ENCODE measurements around the gene CTNS. TPM values are rescaled to one million over a fixed set of nuclear protein-coding genes. Genes with fewer than 3 reads are reported as not detected.

Gene CTNS
- total RNA-seq, 1 experiment from 2014 or later = 20.4 TPM

DNA sequence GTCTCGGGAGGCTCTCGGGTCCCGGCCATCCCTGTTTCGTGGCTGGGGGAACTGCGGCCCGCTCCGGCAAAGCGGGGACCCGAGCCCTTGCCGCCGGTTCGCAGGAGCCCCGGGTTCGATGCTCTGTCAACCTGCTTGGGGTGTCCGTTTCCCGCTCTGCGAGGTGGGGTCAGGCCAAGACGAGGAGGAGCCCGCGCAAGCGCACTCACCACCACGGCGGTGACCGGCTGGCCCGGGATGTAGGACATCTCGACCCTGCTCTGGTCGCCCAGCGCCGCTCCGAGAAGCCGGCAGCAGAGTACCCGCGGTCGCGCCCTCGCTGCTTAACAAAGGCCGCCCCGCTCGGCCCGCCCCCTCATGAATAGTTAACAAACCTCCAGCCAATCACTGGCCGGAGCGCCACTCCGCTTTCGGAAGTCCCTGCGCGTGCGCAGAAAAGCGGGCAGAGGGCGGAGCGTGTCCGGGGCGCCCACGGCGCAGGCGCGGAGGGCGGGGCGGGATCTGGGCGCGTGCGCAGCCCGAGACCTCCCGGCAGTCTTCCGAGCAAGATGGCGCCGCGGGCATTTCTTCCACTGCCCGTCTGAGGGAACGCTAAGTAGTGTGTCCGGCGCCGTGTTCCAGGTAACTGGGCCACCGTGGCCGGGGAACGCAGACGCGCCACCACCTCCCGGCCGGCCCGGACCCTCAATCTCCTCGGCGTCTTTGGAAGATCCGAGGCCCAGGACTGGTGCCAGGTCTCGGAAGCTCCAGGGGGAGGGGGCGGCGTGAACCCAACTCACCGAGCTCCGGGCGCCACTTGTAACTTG is 31.9 kb downstream of the CTNS start, which contains the start of the genes EMC6 and TAX1BP3:
Gene EMC6, plus strand, starts transcription at position 534 of the 806 bp plus-strand sequence. CDS start 335 bp downstream, outside the sequence.
Gene TAX1BP3, minus strand, starts transcription at position 300 of the 806 bp plus-strand sequence. Its CDS starts 52 bp downstream, at position 248.
- no TSS peak for BruUV-seq (replicated peaks)
- in situ Hi-C loops (cut with HindIII; ENCODE audit: low pct_unique_long_range_greater_than_20kb, low sequenced_read_pairs) (no loop called here), intact Hi-C loops (cut with micrococcal nuclease; ENCODE audit: unreplicated experiment) (no loop called here)
- peak within 1 kb of the TSS; percentile 90 to 92 for H3K4me3 ChIP-seq (ENCODE audit: low read depth in 2 of 2, low read length in 2 of 2)
- peak; percentile 97 for ATAC-seq
- TF ChIP-seq, protein P1, sequence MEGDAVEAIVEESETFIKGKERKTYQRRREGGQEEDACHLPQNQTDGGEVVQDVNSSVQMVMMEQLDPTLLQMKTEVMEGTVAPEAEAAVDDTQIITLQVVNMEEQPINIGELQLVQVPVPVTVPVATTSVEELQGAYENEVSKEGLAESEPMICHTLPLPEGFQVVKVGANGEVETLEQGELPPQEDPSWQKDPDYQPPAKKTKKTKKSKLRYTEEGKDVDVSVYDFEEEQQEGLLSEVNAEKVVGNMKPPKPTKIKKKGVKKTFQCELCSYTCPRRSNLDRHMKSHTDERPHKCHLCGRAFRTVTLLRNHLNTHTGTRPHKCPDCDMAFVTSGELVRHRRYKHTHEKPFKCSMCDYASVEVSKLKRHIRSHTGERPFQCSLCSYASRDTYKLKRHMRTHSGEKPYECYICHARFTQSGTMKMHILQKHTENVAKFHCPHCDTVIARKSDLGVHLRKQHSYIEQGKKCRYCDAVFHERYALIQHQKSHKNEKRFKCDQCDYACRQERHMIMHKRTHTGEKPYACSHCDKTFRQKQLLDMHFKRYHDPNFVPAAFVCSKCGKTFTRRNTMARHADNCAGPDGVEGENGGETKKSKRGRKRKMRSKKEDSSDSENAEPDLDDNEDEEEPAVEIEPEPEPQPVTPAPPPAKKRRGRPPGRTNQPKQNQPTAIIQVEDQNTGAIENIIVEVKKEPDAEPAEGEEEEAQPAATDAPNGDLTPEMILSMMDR (IDR thresholded peaks at IDR 0.05) = no peak
- TF ChIP-seq POLR2AphosphoS5 (IDR thresholded peaks at IDR 0.05; ENCODE audit: low read depth, low read length) (peak; percentile 90), TCF7L2 (IDR thresholded peaks at IDR 0.05; ENCODE audit: low read depth, low read length) (peak; percentile 32; the same call in 1 of the 2 replicates), SIN3A (IDR thresholded peaks at IDR 0.05; ENCODE audit: borderline replicate concordance, insufficient read depth, low read depth, low read length) (0 out of 2 replicates have a peak, but pooled peaks have one; percentile 62)
- TF ChIP-seq, protein P2, sequence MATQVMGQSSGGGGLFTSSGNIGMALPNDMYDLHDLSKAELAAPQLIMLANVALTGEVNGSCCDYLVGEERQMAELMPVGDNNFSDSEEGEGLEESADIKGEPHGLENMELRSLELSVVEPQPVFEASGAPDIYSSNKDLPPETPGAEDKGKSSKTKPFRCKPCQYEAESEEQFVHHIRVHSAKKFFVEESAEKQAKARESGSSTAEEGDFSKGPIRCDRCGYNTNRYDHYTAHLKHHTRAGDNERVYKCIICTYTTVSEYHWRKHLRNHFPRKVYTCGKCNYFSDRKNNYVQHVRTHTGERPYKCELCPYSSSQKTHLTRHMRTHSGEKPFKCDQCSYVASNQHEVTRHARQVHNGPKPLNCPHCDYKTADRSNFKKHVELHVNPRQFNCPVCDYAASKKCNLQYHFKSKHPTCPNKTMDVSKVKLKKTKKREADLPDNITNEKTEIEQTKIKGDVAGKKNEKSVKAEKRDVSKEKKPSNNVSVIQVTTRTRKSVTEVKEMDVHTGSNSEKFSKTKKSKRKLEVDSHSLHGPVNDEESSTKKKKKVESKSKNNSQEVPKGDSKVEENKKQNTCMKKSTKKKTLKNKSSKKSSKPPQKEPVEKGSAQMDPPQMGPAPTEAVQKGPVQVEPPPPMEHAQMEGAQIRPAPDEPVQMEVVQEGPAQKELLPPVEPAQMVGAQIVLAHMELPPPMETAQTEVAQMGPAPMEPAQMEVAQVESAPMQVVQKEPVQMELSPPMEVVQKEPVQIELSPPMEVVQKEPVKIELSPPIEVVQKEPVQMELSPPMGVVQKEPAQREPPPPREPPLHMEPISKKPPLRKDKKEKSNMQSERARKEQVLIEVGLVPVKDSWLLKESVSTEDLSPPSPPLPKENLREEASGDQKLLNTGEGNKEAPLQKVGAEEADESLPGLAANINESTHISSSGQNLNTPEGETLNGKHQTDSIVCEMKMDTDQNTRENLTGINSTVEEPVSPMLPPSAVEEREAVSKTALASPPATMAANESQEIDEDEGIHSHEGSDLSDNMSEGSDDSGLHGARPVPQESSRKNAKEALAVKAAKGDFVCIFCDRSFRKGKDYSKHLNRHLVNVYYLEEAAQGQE (IDR thresholded peaks at IDR 0.05; ENCODE audit: insufficient read depth in 1 of 2, low read depth in 2 of 2, low read length in 1 of 2) = no peak
- POLR2A ChIA-PET = interaction anchor here (0.6 to 0.7 kb wide), 2 partner anchors 32 to 60 kb away, joined by 3 to 13 read pairs; partner anchors contain the start of gene SHPK
- CTCF ChIA-PET = no interaction called here
- peaks cover 10% of the 10 kb centered on the region; the same call in 1 of the 2 replicates for H3K36me3 ChIP-seq (ENCODE audit: control insufficient read depth, insufficient read depth, low read length)
- H3K4me1 ChIP-seq (ENCODE audit: control insufficient read depth, insufficient read depth, low read length) = 0 out of 2 replicates have a peak, but pooled peaks cover 7% of the 10 kb centered on the region
- H3K27me3 ChIP-seq (ENCODE audit: control insufficient read depth, insufficient read depth, low read length) = no peaks in the 10 kb centered on the region
- H3K9me3 ChIP-seq (ENCODE audit: control insufficient read depth, insufficient read depth, low read depth, low read length) = no peaks in the 10 kb centered on the region
- peak within 1 kb of the TSS; percentile 93 for H3K27ac ChIP-seq (ENCODE audit: low read length)
- peak; percentile 92 for DNase-seq (ENCODE audit: low read depth, low spot score)

DNA sequence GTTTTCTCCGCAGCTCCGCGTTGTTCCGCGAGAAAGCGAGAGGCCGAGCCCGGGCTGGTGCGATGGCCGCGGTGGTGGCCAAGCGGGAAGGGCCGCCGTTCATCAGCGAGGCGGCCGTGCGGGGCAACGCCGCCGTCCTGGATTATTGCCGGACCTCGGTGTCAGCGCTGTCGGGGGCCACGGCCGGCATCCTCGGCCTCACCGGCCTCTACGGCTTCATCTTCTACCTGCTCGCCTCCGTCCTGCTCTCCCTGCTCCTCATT is 32.5 kb downstream of the CTNS start:
- Histone ChIP-seq H3K4me3 (ENCODE audit: low read depth in 2 of 2, low read length in 2 of 2) (peak overlapping the region; percentile 77 to 90), H3K36me3 (ENCODE audit: control insufficient read depth, insufficient read depth, low read length) (peaks cover 10% of the 10 kb centered on the region; the same call in 1 of the 2 replicates), H3K4me1 (ENCODE audit: control insufficient read depth, insufficient read depth, low read length) (0 out of 2 replicates have a peak, but pooled peaks cover 7% of the 10 kb centered on the region), H3K27me3 (ENCODE audit: control insufficient read depth, insufficient read depth, low read length) (no peaks in the 10 kb centered on the region), H3K27ac (ENCODE audit: low read length) (peak overlapping the region; percentile 82), H3K9me3 (ENCODE audit: control insufficient read depth, insufficient read depth, low read depth, low read length) (no peaks in the 10 kb centered on the region)
- BruUV-seq (replicated peaks) = TSS peak; percentile 99
- ATAC-seq (no peak; the same call in 1 of the 2 replicates), DNase-seq (ENCODE audit: low read depth, low spot score) (no peak)
- intact Hi-C loops (cut with micrococcal nuclease; ENCODE audit: unreplicated experiment) (no loop called here), in situ Hi-C loops (cut with HindIII; ENCODE audit: low pct_unique_long_range_greater_than_20kb, low sequenced_read_pairs) (no loop called here)
- TF ChIP-seq, protein P1 (IDR thresholded peaks at IDR 0.05) = no peak
- TF ChIP-seq TCF7L2 (IDR thresholded peaks at IDR 0.05; ENCODE audit: low read depth, low read length) (no peak), POLR2AphosphoS5 (IDR thresholded peaks at IDR 0.05; ENCODE audit: low read depth, low read length) (no peak), SIN3A (IDR thresholded peaks at IDR 0.05; ENCODE audit: borderline replicate concordance, insufficient read depth, low read depth, low read length) (no peak)
- TF ChIP-seq, protein P2 (IDR thresholded peaks at IDR 0.05; ENCODE audit: insufficient read depth in 1 of 2, low read depth in 2 of 2, low read length in 1 of 2) = no peak
- ChIA-PET CTCF (no interaction called here), POLR2A (interaction anchor here (0.6 to 0.7 kb wide), 2 partner anchors 33 to 59 kb away, joined by 3 to 13 read pairs; partner anchors contain the start of gene SHPK)

Measured in Panc1 (cell line).